GM12878 (cell line): ENCODE data around the gene B4GALT3. TPM values are rescaled to one million over a fixed set of nuclear protein-coding genes. Genes with fewer than 3 reads are reported as not detected.

Experiments
- ATAC-seq: fragments of 200-7000 bp; cut with Tn5 transposase; 3 replicates; pipeline ENCODE4 v1.9.1; 2020; ENCODE audit warnings: mild to moderate bottlenecking, moderate library complexity
- BruUV-seq: library from RNA; stranded (reverse); fragments of 400-500 nt; replicated peaks from 2 replicates; lab custom pipeline; 2021; lab: Mats Ljungman, UMichigan
- CTCF ChIA-PET: fragments of 300-600 bp; sonication (Branson Sonifier 250); formaldehyde crosslinking; extraction: SDS; loops from one replicate; lab custom pipeline; 2021; ENCODE audit warnings: inconsistent platforms; lab: Yijun Ruan, JAX
- POLR2A ChIA-PET: fragments of 350-600 bp; formaldehyde crosslinking; extraction: SDS; loops from one replicate; lab custom pipeline; 2021; ENCODE audit warnings: inconsistent platforms; lab: Charles Lee
- RAD21 ChIA-PET: fragments of 300-600 bp; sonication (Branson Sonifier 250); formaldehyde crosslinking; loops from one replicate; lab custom pipeline; 2023; ENCODE audit warnings: antibody characterized with exemption; ENCODE audit not compliant: unreplicated experiment; lab: Charles Lee
- SMC1A ChIA-PET: fragments of 300-600 bp; sonication (Branson Sonifier 250); formaldehyde crosslinking; loops from one replicate; lab custom pipeline; 2023; ENCODE audit not compliant: unreplicated experiment, uncharacterized antibody; lab: Charles Lee
- DNase-seq: peaks from one replicate; pipeline ENCODE4 v3.0.0-alpha.2; 2011; ENCODE audit warnings: low read depth, low spot score
- FAIRE-seq: peaks from 3 replicates; lab custom pipeline; 2011; peaks lifted over from hg19 to GRCh38; lab: Jason Lieb, UNC
- H2AFZ ChIP-seq: 2 replicates; pipeline ENCODE4 v1.6.0; 2011; ENCODE audit warnings: low read depth, low read length, control low read depth; ENCODE audit not compliant: control insufficient read depth
- H3K27ac ChIP-seq: 2 replicates; pipeline ENCODE4 v1.5.1; 2011; ENCODE audit warnings: control low read depth; ENCODE audit not compliant: control insufficient read depth, insufficient read depth
- H3K27me3 ChIP-seq, 2 experiments: replicated peaks in 1 of 2; 2 replicates each; pipeline versions ENCODE4 v1.6.0 to v1.6.1; 2011; ENCODE audit warnings: low read length in 1 of 2; ENCODE audit not compliant: control insufficient read depth in 2 of 2, insufficient read depth in 2 of 2
- H3K36me3 ChIP-seq, 2 experiments: 2 replicates each; pipeline ENCODE4 v1.5.1; 2011; ENCODE audit warnings: low read length in 1 of 2; ENCODE audit not compliant: control insufficient read depth in 2 of 2, insufficient read depth in 2 of 2
- H3K4me1 ChIP-seq: 2 replicates; pipeline ENCODE4 v1.6.1; 2011; ENCODE audit warnings: mild to moderate bottlenecking, low read length, moderate library complexity, mixed read lengths; ENCODE audit not compliant: control insufficient read depth, insufficient read depth
- H3K4me2 ChIP-seq: 2 replicates; pipeline ENCODE4 v1.6.0; 2011; ENCODE audit warnings: control low read depth; ENCODE audit not compliant: control insufficient read depth, insufficient read depth
- H3K4me3 ChIP-seq: fragments of 200-600 bp; sonication (generic); 2 replicates; pipeline ENCODE4 v1.5.1; 2016
- H3K79me2 ChIP-seq: 2 replicates; pipeline ENCODE4 v1.6.0; 2011; ENCODE audit warnings: low read length; ENCODE audit not compliant: control insufficient read depth, insufficient read depth
- H3K9ac ChIP-seq: 2 replicates; pipeline ENCODE4 v1.8.0; 2011; ENCODE audit warnings: low read length, control low read depth, mixed read lengths; ENCODE audit not compliant: control insufficient read depth, insufficient read depth
- H3K9me3 ChIP-seq: replicated peaks from 3 replicates; pipeline ENCODE4 v1.5.1; 2011; ENCODE audit warnings: mild to moderate bottlenecking, low read length; ENCODE audit not compliant: control insufficient read depth, insufficient read depth
- H4K20me1 ChIP-seq: 2 replicates; pipeline ENCODE4 v1.6.0; 2011; ENCODE audit not compliant: control insufficient read depth, insufficient read depth
- BCLAF1 ChIP-seq: fragments of 450-650 bp; IDR thresholded peaks from 2 replicates; pipeline ENCODE4 v1.6.1; 2017; ENCODE audit warnings: antibody characterized with exemption, mild to moderate bottlenecking, moderate library complexity
- CTCF ChIP-seq, 3 experiments: IDR thresholded peaks in 2 of 3; conservative IDR thresholded peaks in 1 of 3; 2 replicates each; pipeline ENCODE4 v1.5.1; 2011; ENCODE audit warnings: low read depth in 3 of 3, low read length in 3 of 3, mild to moderate bottlenecking in 3 of 3, control low read depth in 2 of 3, moderate library complexity in 2 of 3, inconsistent platforms in 1 of 3, mixed read lengths in 1 of 3; ENCODE audit not compliant: control insufficient read depth in 2 of 3, insufficient read depth in 1 of 3; ENCODE audit errors: extremely low read depth in 1 of 3
- KDM1A ChIP-seq: fragments of 200-600 bp; sonication (generic); IDR thresholded peaks from 2 replicates; pipeline ENCODE4 v1.6.1; 2016; ENCODE audit warnings: borderline replicate concordance
- MEF2A ChIP-seq: IDR thresholded peaks from 2 replicates; pipeline ENCODE4 v1.6.1; 2011; ENCODE audit warnings: low read depth, mild to moderate bottlenecking, low read length, moderate library complexity; ENCODE audit not compliant: insufficient read depth
- MTA3 ChIP-seq: IDR thresholded peaks from 2 replicates; pipeline ENCODE4 v1.6.1; 2012; ENCODE audit warnings: low read length, inconsistent platforms, borderline replicate concordance
- NFYB ChIP-seq: IDR thresholded peaks from 2 replicates; pipeline ENCODE4 v1.6.1; 2011; ENCODE audit warnings: low read depth, mild to moderate bottlenecking, low read length, improper control_type of control experiment, moderate library complexity; ENCODE audit not compliant: insufficient read depth
- RAD21 ChIP-seq: IDR thresholded peaks from 2 replicates; pipeline ENCODE4 v1.6.1; 2011; ENCODE audit warnings: mild to moderate bottlenecking, low read depth, low read length, moderate library complexity; ENCODE audit not compliant: insufficient read depth
- SMC3 ChIP-seq: IDR thresholded peaks from 2 replicates; pipeline ENCODE4 v1.6.1; 2011; ENCODE audit warnings: low read length, improper control_type of control experiment, borderline replicate concordance
- ZSCAN29 ChIP-seq: fragments of 450-650 bp; IDR thresholded peaks from 2 replicates; pipeline ENCODE4 v1.6.1; 2017; ENCODE audit warnings: mild to moderate bottlenecking, moderate library complexity
- WGBS: methylation state at CpG from one replicate; pipeline ENCODE4 v1.1.6; 2016; ENCODE audit warnings: low lambda C conversion rate; ENCODE audit not compliant: insufficient replicate concordance, insufficient coverage; ENCODE audit errors: missing lambda C conversion rate; 5-methylcytosine and 5-hydroxymethylcytosine counted together
- in situ Hi-C: fragments of 300-500 bp; cut with MboI; formaldehyde crosslinking; loops from 9 replicates; pipeline ENCODE4 v1.14.3; 2018; ENCODE audit warnings: mixed read lengths
- intact Hi-C: fragments of 100-400 bp; cut with micrococcal nuclease; formaldehyde crosslinking; loops from one replicate; pipeline ENCODE4 v1.14.2; 2022; ENCODE audit not compliant: unreplicated experiment
- polyA plus RNA-seq, 11 experiments: library from polyadenylated mRNA; depleted of rRNA in 4 of 11; unstranded in 6 of 11; stranded (reverse) in 5 of 11; fragments of >200 nt; fragmentation: Nextera tagmentation in 4 of 11; fragmentation: Illumina TruSeq in 1 of 11; extraction: Ambion mirVana in 4 of 11; extraction: Trizol in 1 of 11; gene quantifications; 1 replicate in 1 of 11; 2 replicates in 10 of 11; pipeline versions ENCODE4 v1.2.1 to v1.2.3, GENCODE V29; 2011 to 2016; ENCODE audit warnings: inconsistent platforms in 2 of 11, missing spikeins in 2 of 11, low read depth in 1 of 11
- total RNA-seq, 4 experiments: library from RNA; depleted of rRNA in 3 of 4; stranded (reverse); fragments of >200 nt in 3 of 4; fragmentation: Illumina TruSeq in 1 of 4; extraction: Trizol in 1 of 4; gene quantifications; 2 replicates each; pipeline versions ENCODE4 v1.2.1 to v1.2.3, GENCODE V29; 2013 to 2021

B4GALT3 gene
- total and polyA plus RNA-seq, 10 of the 15 experiments (the other 5 are each of a cell fraction or from before 2014, with no cell fraction given) = 27.1 to 58.9 (median 42.6) TPM

- FAIRE-seq = no peak
- Histone ChIP-seq H3K9me3 (no peaks in the 10 kb centered on the region), H3K79me2 (no peaks in the 10 kb centered on the region), H3K27ac (no peak overlapping the region), H3K27me3 (no peaks in the 10 kb centered on the region), H2AFZ (no peak overlapping the region), H3K9ac (no peak overlapping the region), H3K4me2 (no peak overlapping the region), H4K20me1 (no peaks in the 10 kb centered on the region), H3K36me3 (no peaks in the 10 kb centered on the region), H3K4me3 (no peak overlapping the region), H3K4me1 (no peaks in the 10 kb centered on the region)
- ChIA-PET POLR2A (interaction anchor here (0.5 to 0.9 kb wide), 4 partner anchors 40 to 246 kb away, joined by 3 to 4 read pairs (median 3); partner anchors contain the start of gene TOMM40L), SMC1A (interaction anchor here (0.8 to 2.1 kb wide), 11 partner anchors 19 to 242 kb away, joined by 3 to 7 read pairs (median 4); partner anchors contain the start of genes KLHDC9, NIT1, PFDN2 and PPOX), CTCF (interaction anchor here (0.7 to 6.2 kb wide), 19 partner anchors 10 to 241 kb away, joined by 3 to 60 read pairs (median 4); partner anchors contain the start of genes ARHGAP30, KLHDC9, NIT1 and PFDN2), RAD21 (interaction anchor here (0.6 to 1.5 kb wide), 9 partner anchors 13 to 316 kb away, joined by 3 to 6 read pairs (median 3); partner anchors contain the start of genes ARHGAP30 and KLHDC9)
- in situ Hi-C loops = no loop called here
- no TSS peak for BruUV-seq
- TF ChIP-seq ZSCAN29 (no peak), SMC3 (no peak)
- no peak for DNase-seq
- no peak for ATAC-seq
- intact Hi-C loops = no loop called here
- WGBS = 99% methylated on average over 29 of the region's 29 CpGs
Measured at GRCh38 chr1:161140755-161141400, 36.4 kb downstream of the B4GALT3 start.

GRCh38 chr1:161139766-161140165 is 37.5 kb downstream of the B4GALT3 start:
- no peaks in the 10 kb centered on the region for H3K9me3 ChIP-seq
- no peaks in the 10 kb centered on the region for H4K20me1 ChIP-seq
- DNase-seq (no peak), FAIRE-seq (no peak)
- BruUV-seq = no TSS peak
- no peaks in the 10 kb centered on the region for H3K36me3 ChIP-seq
- SMC1A ChIA-PET = interaction anchor here (0.7 to 2.4 kb wide), 13 partner anchors 12 to 243 kb away, joined by 3 to 15 read pairs (median 6); partner anchors contain the start of genes ARHGAP30, KLHDC9, NIT1 and PFDN2
- intact Hi-C loops (loop anchor here (1.0 kb wide), 1 partner anchor 142 kb away; no protein-coding TSS in a partner anchor), in situ Hi-C loops (no loop called here)
- no peak overlapping the region for H3K9ac ChIP-seq
- peaks cover under 1% of the 10 kb centered on the region; the same call in 1 of the 2 replicates for H3K79me2 ChIP-seq
- H3K4me2 ChIP-seq = no peak overlapping the region
- WGBS = 4% methylated on average over 1 of the region's 1 CpG
- no peak overlapping the region for H3K4me3 ChIP-seq
- H3K27ac ChIP-seq = no peak overlapping the region
- TF ChIP-seq MTA3 (no peak), CTCF (IDR thresholded peaks at IDR 0.05 in 2 of 3, conservative IDR thresholded peaks at IDR 0.05 in 1 of 3; ENCODE audit: control insufficient read depth in 2 of 3, extremely low read depth in 1 of 3, insufficient read depth in 1 of 3, low read depth in 3 of 3, low read length in 3 of 3) (peak; percentile 40 to 61 (median 44)), MEF2A (no peak), NFYB (no peak), BCLAF1 (no peak), SMC3 (peak; percentile 51; the same call in 1 of the 2 replicates), KDM1A (no peak), RAD21 (peak; percentile 74)
- TF ChIP-seq, all 136 proteins: peak for 3
- peak; percentile 74 for ATAC-seq
- RAD21 ChIA-PET = interaction anchor here (0.8 to 2.8 kb wide), 4 partner anchors 39 to 142 kb away, joined by 3 to 15 read pairs (median 10); partner anchors contain the start of gene ARHGAP30
- no peaks in the 10 kb centered on the region for H3K4me1 ChIP-seq
- H3K27me3 ChIP-seq = no peaks in the 10 kb centered on the region
- no peak overlapping the region for H2AFZ ChIP-seq
- CTCF ChIA-PET = interaction anchor here (0.7 to 6.2 kb wide), 18 partner anchors 10 to 229 kb away, joined by 3 to 60 read pairs (median 4); partner anchors contain the start of genes ARHGAP30, KLHDC9, NIT1 and PFDN2
- POLR2A ChIA-PET = no interaction called here
